Dedifferentiated amniotic fluid mesenchymal stem cell (primary cell): ENCODE results near the gene GBA2.
A peak's percentile ranks its signal among the peaks of the same experiment; 100 is the strongest.

Experiments used
- DNase-seq: peaks from one replicate; pipeline ENCODE4 v3.0.0-alpha.2; 2016; ENCODE audit errors: extremely low spot score

GBA2 gene

DNA sequence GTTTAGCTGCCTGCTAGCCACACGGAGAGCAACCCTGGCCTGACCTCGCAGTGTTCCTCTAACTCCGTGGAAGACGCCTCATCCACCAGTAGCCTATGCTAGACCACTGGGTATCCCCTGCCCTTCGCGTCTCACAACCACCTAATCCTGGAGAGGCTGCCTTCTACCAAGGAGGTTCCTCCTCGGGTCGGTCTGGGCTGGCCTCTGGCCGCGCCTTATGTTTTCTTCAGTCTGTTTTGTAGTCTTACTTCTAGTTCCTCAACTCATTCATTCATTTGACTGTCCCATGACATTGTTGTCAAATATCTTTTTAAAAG is 57.7 kb downstream of the GBA2 start:
- no peak for DNase-seq

DNA sequence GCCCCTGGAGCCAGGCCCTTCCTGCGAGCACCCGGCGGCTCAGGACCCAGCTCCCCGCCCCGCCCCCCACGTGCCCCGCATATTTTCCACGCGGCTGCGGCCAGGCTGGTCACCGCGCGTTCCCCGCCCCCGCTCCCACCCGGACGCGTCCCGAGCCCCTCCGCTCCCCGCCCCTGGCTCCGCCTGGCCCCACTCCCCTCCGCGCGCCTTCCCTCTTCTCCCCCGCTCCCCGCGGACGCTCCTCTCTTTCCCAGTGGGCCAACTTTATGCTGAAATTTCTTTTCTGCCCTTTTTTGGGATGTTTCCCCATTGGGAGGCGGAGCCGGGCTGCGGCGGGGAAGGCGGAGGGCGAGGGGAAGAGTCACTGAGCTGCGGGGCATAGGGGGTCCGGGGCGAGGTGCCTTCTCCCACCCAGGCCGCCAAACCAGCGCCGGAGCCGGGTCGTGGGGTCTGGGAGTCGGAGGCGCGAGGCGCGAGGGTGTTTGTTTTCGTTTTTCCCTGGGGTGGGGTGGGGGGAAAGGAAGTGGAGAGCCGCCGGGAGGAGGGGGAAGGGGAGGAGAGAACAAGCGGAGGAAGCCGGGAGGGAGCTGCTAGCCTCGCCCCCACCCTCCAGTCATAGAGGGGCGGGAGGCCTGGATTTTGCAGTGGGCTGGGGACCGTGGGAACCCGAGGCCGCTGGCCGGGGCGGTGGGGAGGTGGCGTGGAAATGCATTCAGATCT is 58.3 kb downstream of the GBA2 start:
- DNase-seq: peak; percentile 54

- no peak for DNase-seq
Measured at GRCh38 chr9:35690294-35690613, 58.8 kb downstream of the GBA2 start.

GRCh38 chr9:35689542-35690293 is 59.3 kb downstream of the GBA2 start, which contains the start of gene TPM2:
TPM2 (minus strand) TSS chr9:35689925; CDS start chr9:35689817, 108 bp downstream.
- DNase-seq: peak; percentile 61

- peak; percentile 68 for DNase-seq
Measured at GRCh38 chr9:35688558-35689541, 60.2 kb downstream of the GBA2 start.

DNA sequence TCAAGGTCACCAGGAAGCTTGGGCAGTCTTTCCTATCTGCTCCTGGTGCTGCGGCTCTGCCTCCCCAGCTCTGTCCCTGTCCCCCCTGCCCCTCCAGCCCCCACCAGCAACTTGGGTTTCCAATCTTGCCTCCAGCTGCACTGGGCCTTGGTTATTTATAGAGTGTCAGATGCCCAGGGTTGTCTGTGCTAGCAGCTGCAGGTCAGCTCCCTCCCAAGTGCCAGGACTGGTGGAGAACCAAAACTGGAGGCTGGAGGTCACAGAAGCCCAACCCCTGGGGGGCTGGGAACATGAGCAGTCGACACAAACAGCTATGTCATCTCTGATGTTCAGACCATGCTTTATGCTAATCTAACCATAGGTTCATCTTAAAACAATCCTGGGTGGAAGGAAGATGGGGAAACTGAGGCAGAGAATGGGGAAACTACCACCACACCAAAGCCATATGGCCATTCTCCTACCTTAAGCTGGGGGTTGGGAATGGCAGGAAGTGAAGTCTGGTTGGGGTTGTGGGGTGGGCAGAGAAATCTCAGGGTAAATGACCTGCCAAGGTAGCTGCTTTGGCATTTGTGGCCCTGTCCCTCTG is 61.0 kb downstream of the GBA2 start:
- DNase-seq: no peak

GRCh38 chr9:35687306-35687705 is 61.7 kb downstream of the GBA2 start:
- DNase-seq: no peak
